Activated CD4-positive, alpha-beta T cell treated with anti-CD3 and anti-CD28 coated beads for 24 hours (primary cell): Measurements from ENCODE around the gene CELA1.
"Not testable (repeated sequence)": the region's sequence is repeated elsewhere in the genome, so short reads cannot be mapped to it uniquely, and the experiment has no call there.

Experiments
- DNase-seq, 2 donors: peaks; one replicate each; pipeline ENCODE4 v3.0.0-alpha.2; 2020; ENCODE audit warnings: low read depth in 2 of 2

The CELA1 gene

GRCh38 chr12:51343201-51343600, 3.3 kb downstream of the CELA1 start:
- no peak for DNase-seq

- DNase-seq: no peak
Observed at GRCh38 chr12:51342416-51342815, 4.1 kb downstream of the CELA1 start.

- DNase-seq: peak; percentile 53 to 60
Observed at GRCh38 chr12:51341251-51342007, 5.0 kb downstream of the CELA1 start.

- DNase-seq: no peak
Observed at GRCh38 chr12:51339750-51340149, 6.7 kb downstream of the CELA1 start.

GRCh38 chr12:51337336-51337735, 9.1 kb downstream of the CELA1 start:
- not testable (repeated sequence) for DNase-seq

GRCh38 chr12:51335931-51336330, 10.5 kb downstream of the CELA1 start:
- DNase-seq: no peak

GRCh38 chr12:51334764-51335163, 11.7 kb downstream of the CELA1 start:
- no peak for DNase-seq

GRCh38 chr12:51333536-51333935, 12.9 kb downstream of the CELA1 start:
- no peak for DNase-seq

- no peak for DNase-seq
Observed at GRCh38 chr12:51330186-51330585, 16.3 kb downstream of the CELA1 start.

GRCh38 chr12:51329742-51330141, 16.7 kb downstream of the CELA1 start:
- DNase-seq: no peak

- DNase-seq: no peak
Observed at GRCh38 chr12:51328587-51328986, 17.9 kb downstream of the CELA1 start.

- DNase-seq: no peak
Observed at GRCh38 chr12:51326698-51327439, 19.6 kb downstream of the CELA1 start.

GRCh38 chr12:51324953-51325352, 21.5 kb downstream of the CELA1 start:
- DNase-seq: no peak

GRCh38 chr12:51323966-51324895, 22.2 kb downstream of the CELA1 start, which contains the start of gene BIN2:
Gene BIN2, minus strand, starts transcription at chr12:51324174. Its CDS starts 72 bp downstream, at chr12:51324102.
- peak; percentile 42 to 56 for DNase-seq

GRCh38 chr12:51323317-51323960, 23.0 kb downstream of the CELA1 start:
- DNase-seq: no peak

- no peak for DNase-seq
Observed at GRCh38 chr12:51322452-51322851, 24.0 kb downstream of the CELA1 start.

GRCh38 chr12:51321882-51322281, 24.6 kb downstream of the CELA1 start:
- no peak for DNase-seq

- DNase-seq: no peak
Observed at GRCh38 chr12:51320695-51321320, 25.7 kb downstream of the CELA1 start.

GRCh38 chr12:51320311-51320694, 26.2 kb downstream of the CELA1 start:
- no peak for DNase-seq

GRCh38 chr12:51318846-51319599, 27.5 kb downstream of the CELA1 start:
- no peak for DNase-seq
